Psoas muscle (tissue), 8 donors: ENCODE data around the gene STARD13. TPM values are rescaled to one million over a fixed set of nuclear protein-coding genes. Genes with fewer than 3 reads are reported as not detected.

Source experiments
- ATAC-seq, 4 donors: fragments of 200-7000 bp; cut with Tn5 transposase; one replicate each; pipeline ENCODE4 v1.9.1; 2020; ENCODE audit warnings: moderate library complexity in 3 of 4, mild to moderate bottlenecking in 2 of 4
- DNase-seq, 2 donors: peaks; one replicate each; pipeline ENCODE4 v3.0.0-alpha.2; 2020
- H3K27ac ChIP-seq: fragments of 200-600 bp; one replicate; pipeline ENCODE4 v1.8.0; 2022
- H3K27me3 ChIP-seq, 3 donors: fragments of 200-600 bp in 1 of 3; one replicate each; pipeline versions ENCODE4 v1.6.1 to v1.8.0; 2013 to 2022; ENCODE audit warnings: low read length in 2 of 3, mild to moderate bottlenecking in 2 of 3, moderate library complexity in 1 of 3; ENCODE audit not compliant: insufficient read depth in 3 of 3
- H3K36me3 ChIP-seq, 2 donors: fragments of 200-600 bp in 1 of 2; one replicate each; pipeline versions ENCODE4 v1.6.1 to v1.8.0; 2013 to 2022; ENCODE audit warnings: low read depth in 1 of 2, mild to moderate bottlenecking in 1 of 2, moderate library complexity in 1 of 2; ENCODE audit not compliant: insufficient read depth in 1 of 2
- H3K4me1 ChIP-seq: fragments of 200-600 bp; one replicate; pipeline ENCODE4 v1.8.0; 2022
- H3K4me3 ChIP-seq: fragments of 200-600 bp; one replicate; pipeline ENCODE4 v1.8.0; 2022; ENCODE audit warnings: mild to moderate bottlenecking
- H3K9me3 ChIP-seq: fragments of 200-600 bp; one replicate; pipeline ENCODE4 v1.8.0; 2022
- CTCF ChIP-seq: fragments of 200-600 bp; IDR thresholded peaks from one replicate; pipeline ENCODE4 v1.8.0; 2022; ENCODE audit warnings: antibody characterized with exemption
- WGBS, 3 donors: extraction: QIAGEN DNeasy Blood & Tissue Kit; methylation state at CpG; one replicate each; pipeline versions ENCODE4 v1.1.6 to v1.1.7; 2013; 5-methylcytosine and 5-hydroxymethylcytosine counted together
- intact Hi-C, 2 donors: fragments of 100-400 bp; cut with DNase I; formaldehyde crosslinking; loops; one replicate each; pipeline versions ENCODE4 v1.11.0 to v1.14.2; 2022
- polyA plus RNA-seq, 3 donors: library from polyadenylated mRNA; stranded (reverse); fragments of 200-250 nt; gene quantifications; one replicate each; pipeline ENCODE4 v1.2.3, GENCODE V29; 2013
- total RNA-seq, 4 donors: library from RNA; stranded (reverse); fragmentation: NEBNext Ultra II Directional in 2 of 4; extraction: Animal tissue kit (Norgen Biotek cat#: 25700) in 2 of 4; gene quantifications; one replicate each; pipeline versions ENCODE4 v1.2.1 to v1.2.4, GENCODE V29; 2021 to 2023
- donor health status: healthy with polysubstance abuse.
- donor health status: DM: no; HTN: no; CAD: no; lungs with moderate emphysema.
- donor health status: Bipolar disorder and iron deficiency.
- donor health status: healthy.
- donor health status: DM: yes; HTN: yes; CAD: no.
- donor health status: DM: no; HTN: no; CAD: no.
- donor health status: DM: no; HTN: no; CAD: no.
- donor health status: DM: yes; HTN: yes; CAD: no.

The STARD13 gene
- total and polyA plus RNA-seq, 7 donors, result 2.3 to 9.2 (median 5.6) TPM

- intact Hi-C loops, result no loop called here
- no peaks in the 10 kb centered on the region for H3K36me3 ChIP-seq
- no peaks in the 10 kb centered on the region for H3K4me1 ChIP-seq
- H3K9me3 ChIP-seq, result no peaks in the 10 kb centered on the region
- DNase-seq, result no peak
- ATAC-seq, result no peak
- H3K4me3 ChIP-seq, result no peak overlapping the region
- 76 to 84% (median 81%) methylated on average over 11 of the region's 11 CpGs for WGBS, 3 donors
- no peak for TF ChIP-seq CTCF
- no peak overlapping the region for H3K27ac ChIP-seq
- H3K27me3 ChIP-seq, result no peaks in the 10 kb centered on the region
These were observed 193.2 kb downstream of the STARD13 start for GRCh38 chr13:33092073-33092987.

GRCh38 chr13:33091415-33091774 lies 194.2 kb downstream of the STARD13 start:
- H3K9me3 ChIP-seq, result no peaks in the 10 kb centered on the region
- intact Hi-C loops, result no loop called here
- no peaks in the 10 kb centered on the region for H3K27me3 ChIP-seq
- no peaks in the 10 kb centered on the region for H3K36me3 ChIP-seq
- no peaks in the 10 kb centered on the region for H3K4me1 ChIP-seq
- no peak overlapping the region for H3K27ac ChIP-seq
- no peak overlapping the region for H3K4me3 ChIP-seq
- no peak for DNase-seq
- ATAC-seq, result no peak
- no peak for TF ChIP-seq CTCF
- WGBS, 3 donors, result 91 to 93% (median 93%) methylated on average over 5 of the region's 5 CpGs

GRCh38 chr13:33090755-33091414 lies 194.7 kb downstream of the STARD13 start:
- Histone ChIP-seq H3K4me1 (no peaks in the 10 kb centered on the region), H3K27me3 (no peaks in the 10 kb centered on the region), H3K4me3 (no peak overlapping the region), H3K27ac (no peak overlapping the region), H3K36me3 (no peaks in the 10 kb centered on the region), H3K9me3 (no peaks in the 10 kb centered on the region)
- WGBS, 3 donors, result 38 to 54% (median 40%) methylated on average over 4 of the region's 4 CpGs
- TF ChIP-seq CTCF, result no peak
- intact Hi-C loops, result no loop called here
- no peak for DNase-seq
- ATAC-seq, result no peak

- Histone ChIP-seq H3K9me3 (no peaks in the 10 kb centered on the region), H3K4me3 (no peak overlapping the region), H3K36me3 (no peaks in the 10 kb centered on the region), H3K27me3 (no peaks in the 10 kb centered on the region), H3K27ac (no peak overlapping the region), H3K4me1 (no peaks in the 10 kb centered on the region)
- TF ChIP-seq CTCF, result no peak
- ATAC-seq (no peak), DNase-seq (no peak)
- 97 to 100% (median 98%) methylated on average over 3 of the region's 3 CpGs for WGBS, 3 donors
- intact Hi-C loops, result no loop called here
These were observed 196.2 kb downstream of the STARD13 start for GRCh38 chr13:33089311-33089710.
